GM06990 (cell line): ENCODE measurements around the gene CLCN5.

Source experiments
- DNase-seq: peaks from one replicate; pipeline ENCODE4 v3.0.0-alpha.2; 2011; ENCODE audit not compliant: insufficient read length; ENCODE audit errors: extremely low read depth
- H3K27me3 ChIP-seq: replicated peaks from 2 replicates; pipeline ENCODE4 v1.6.0; 2011; ENCODE audit warnings: low read length; ENCODE audit not compliant: control insufficient read depth, insufficient read depth
- H3K36me3 ChIP-seq: 2 replicates; pipeline ENCODE4 v1.5.1; 2011; ENCODE audit warnings: low read length; ENCODE audit not compliant: control insufficient read depth, insufficient read depth
- H3K4me3 ChIP-seq: replicated peaks from 2 replicates; pipeline ENCODE4 v1.5.1; 2011; ENCODE audit warnings: low read depth, mild to moderate bottlenecking, control low read depth, low read length
- CTCF ChIP-seq: IDR thresholded peaks from 2 replicates; pipeline ENCODE4 v1.5.1; 2011; ENCODE audit warnings: low read length, control low read depth, mild to moderate bottlenecking, inconsistent platforms; ENCODE audit not compliant: insufficient read depth, poor library complexity, severe bottlenecking

CLCN5 gene

GRCh38 chrX:50035126-50035525, 112.7 kb downstream of the CLCN5 start:
- Histone ChIP-seq H3K27me3 (no peaks in the 10 kb centered on the region), H3K36me3 (no peaks in the 10 kb centered on the region), H3K4me3 (no peak overlapping the region)
- DNase-seq: no peak
- no peak for TF ChIP-seq CTCF

GRCh38 chrX:50036426-50036825, 114.0 kb downstream of the CLCN5 start:
- no peak overlapping the region for H3K4me3 ChIP-seq
- H3K36me3 ChIP-seq: no peaks in the 10 kb centered on the region
- no peak for TF ChIP-seq CTCF

GRCh38 chrX:50045823-50046222, 123.4 kb downstream of the CLCN5 start:
- no peak for DNase-seq
- no peaks in the 10 kb centered on the region for H3K27me3 ChIP-seq

More at GRCh38 chrX:50036426-50036825, 114.0 kb downstream of the CLCN5 start:
- DNase-seq: no peak
- H3K27me3 ChIP-seq: no peaks in the 10 kb centered on the region

GRCh38 chrX:50049228-50049627, 126.8 kb downstream of the CLCN5 start:
- no peak for DNase-seq
- H3K36me3 ChIP-seq: no peaks in the 10 kb centered on the region
- H3K4me3 ChIP-seq: no peak overlapping the region
- no peaks in the 10 kb centered on the region for H3K27me3 ChIP-seq
- no peak for TF ChIP-seq CTCF

More at GRCh38 chrX:50045823-50046222, 123.4 kb downstream of the CLCN5 start:
- no peak for TF ChIP-seq CTCF
- H3K4me3 ChIP-seq: no peak overlapping the region
- no peaks in the 10 kb centered on the region for H3K36me3 ChIP-seq

GRCh38 chrX:50054147-50054546, 131.8 kb downstream of the CLCN5 start:
- no peak for TF ChIP-seq CTCF
- no peaks in the 10 kb centered on the region for H3K27me3 ChIP-seq
- H3K36me3 ChIP-seq: no peaks in the 10 kb centered on the region
- no peak overlapping the region for H3K4me3 ChIP-seq
- no peak for DNase-seq

- DNase-seq: no peak
- Histone ChIP-seq H3K36me3 (no peaks in the 10 kb centered on the region), H3K27me3 (no peaks in the 10 kb centered on the region), H3K4me3 (no peak overlapping the region)
- TF ChIP-seq CTCF: no peak
Observed at GRCh38 chrX:50066318-50066937, 144.0 kb downstream of the CLCN5 start.
